ENCODE data around the gene STUB1.

The STUB1 gene

GRCh38 chr16:644556-644955, 35.7 kb upstream of the STUB1 start:
- DNase-seq (ENCODE audit: low spot score): no peak

DNA sequence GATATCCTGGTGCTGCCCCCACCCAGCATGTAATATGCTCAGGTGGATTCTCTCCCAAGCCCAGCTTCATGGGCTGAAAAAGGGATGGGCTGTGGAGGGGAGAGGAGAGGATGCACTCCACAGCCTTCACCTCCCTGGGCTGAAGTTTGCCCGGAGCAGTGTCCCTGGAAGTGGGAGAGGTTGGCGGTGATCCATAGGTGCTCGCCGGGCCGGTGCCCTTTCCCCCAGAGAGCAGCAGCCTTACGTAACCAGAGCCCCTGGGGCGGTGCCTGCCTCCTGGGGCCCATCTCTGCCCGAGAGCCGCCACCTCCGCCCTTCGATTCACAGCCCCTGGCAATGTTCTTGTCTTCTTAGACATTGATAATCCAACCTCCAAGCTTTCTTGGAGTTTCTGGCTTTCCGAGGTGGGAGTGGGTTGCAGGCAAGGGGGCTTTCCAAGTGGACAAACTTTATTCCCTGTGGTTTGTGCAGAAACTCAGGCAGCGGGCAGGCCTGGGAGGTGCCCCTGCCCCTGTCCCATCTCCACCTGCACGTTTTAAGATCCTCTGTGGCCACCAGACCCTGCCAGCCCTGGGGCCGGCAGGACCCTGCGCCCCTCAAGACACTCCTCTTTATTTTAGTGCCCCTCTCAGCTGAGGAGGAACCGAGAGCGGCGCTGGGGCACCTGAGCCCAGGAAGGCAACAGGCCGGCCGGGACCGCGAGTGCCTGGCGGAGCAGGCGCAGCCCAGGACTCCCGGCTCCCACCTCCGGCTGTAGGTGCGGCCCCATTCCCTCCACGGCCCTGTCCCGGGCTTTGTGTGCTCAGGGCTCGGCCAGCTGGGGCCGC, 34.1 kb upstream of the STUB1 start:
- no peak for DNase-seq (ENCODE audit: low spot score)

GRCh38 chr16:646679-647172, 33.5 kb upstream of the STUB1 start:
- no peak for DNase-seq (ENCODE audit: low spot score)

DNA sequence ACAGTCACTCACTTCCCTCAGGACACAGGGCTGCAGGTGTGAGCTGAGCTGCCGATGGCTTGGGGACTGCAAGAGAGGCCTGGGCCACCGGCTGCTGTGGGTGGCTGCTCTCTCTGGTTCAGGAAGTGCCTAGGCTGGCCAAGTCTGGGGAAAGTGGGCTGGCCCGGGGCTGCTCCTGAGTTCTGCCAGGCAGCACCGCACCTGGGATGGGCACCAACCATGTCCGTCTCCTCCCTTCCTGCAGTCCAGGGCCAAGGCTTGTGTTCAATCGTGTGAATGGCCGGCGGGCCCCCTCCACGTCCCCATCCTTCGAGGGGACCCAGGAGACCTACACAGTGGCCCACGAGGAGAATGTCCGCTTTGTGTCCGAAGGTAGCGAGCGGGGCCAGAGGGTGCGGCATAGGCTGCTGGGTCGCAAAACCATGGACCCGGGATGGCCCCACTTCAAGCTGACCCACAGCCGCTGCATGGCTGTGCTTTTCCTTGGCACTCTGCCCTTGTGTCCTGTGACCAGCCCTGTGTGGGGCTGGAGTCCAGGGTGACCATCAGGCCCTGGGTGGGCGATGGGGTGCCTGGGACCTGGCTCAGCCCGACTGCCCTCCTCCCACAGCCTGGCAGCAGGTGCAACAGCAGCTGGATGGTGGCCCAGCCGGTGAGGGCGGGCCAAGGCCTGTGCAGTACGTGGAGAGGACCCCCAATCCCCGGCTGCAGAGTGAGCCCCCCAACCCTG, 32.9 kb upstream of the STUB1 start:
- no peak for DNase-seq (ENCODE audit: low spot score)

DNA sequence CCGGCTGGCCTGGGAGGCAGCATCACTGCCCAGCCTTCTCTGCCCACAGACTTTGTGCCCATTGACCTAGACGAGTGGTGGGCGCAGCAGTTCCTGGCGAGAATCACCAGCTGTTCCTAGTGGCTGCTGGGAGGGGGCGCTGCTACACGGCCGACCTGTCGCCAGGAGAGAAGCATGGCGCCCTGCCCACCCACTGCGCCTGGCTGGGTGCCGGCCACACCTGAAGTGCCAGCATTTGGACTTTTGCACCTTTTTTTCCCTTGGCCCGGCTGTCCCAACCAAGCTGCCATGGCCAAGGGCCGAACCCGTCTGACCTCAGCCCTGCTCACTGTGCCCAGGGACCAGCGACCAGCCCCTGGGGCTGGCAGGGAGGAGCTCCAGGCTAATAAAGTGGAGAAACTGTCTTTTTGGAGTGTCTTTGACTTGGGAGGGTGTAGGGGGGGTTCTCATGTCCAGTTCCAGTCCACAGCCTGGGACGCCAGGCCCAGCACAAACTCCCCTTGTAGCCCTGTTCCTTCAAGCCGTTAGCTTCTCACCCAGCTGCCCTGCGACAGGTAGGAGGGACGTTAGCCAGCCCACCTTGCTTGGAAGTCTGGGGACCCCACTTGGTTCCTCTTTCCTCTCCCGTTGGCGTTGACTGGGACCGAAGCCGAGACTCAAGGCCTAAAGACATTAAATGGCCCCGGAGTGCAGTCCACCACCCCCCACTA, 32.0 kb upstream of the STUB1 start:
- DNase-seq (ENCODE audit: low spot score): no peak

DNA sequence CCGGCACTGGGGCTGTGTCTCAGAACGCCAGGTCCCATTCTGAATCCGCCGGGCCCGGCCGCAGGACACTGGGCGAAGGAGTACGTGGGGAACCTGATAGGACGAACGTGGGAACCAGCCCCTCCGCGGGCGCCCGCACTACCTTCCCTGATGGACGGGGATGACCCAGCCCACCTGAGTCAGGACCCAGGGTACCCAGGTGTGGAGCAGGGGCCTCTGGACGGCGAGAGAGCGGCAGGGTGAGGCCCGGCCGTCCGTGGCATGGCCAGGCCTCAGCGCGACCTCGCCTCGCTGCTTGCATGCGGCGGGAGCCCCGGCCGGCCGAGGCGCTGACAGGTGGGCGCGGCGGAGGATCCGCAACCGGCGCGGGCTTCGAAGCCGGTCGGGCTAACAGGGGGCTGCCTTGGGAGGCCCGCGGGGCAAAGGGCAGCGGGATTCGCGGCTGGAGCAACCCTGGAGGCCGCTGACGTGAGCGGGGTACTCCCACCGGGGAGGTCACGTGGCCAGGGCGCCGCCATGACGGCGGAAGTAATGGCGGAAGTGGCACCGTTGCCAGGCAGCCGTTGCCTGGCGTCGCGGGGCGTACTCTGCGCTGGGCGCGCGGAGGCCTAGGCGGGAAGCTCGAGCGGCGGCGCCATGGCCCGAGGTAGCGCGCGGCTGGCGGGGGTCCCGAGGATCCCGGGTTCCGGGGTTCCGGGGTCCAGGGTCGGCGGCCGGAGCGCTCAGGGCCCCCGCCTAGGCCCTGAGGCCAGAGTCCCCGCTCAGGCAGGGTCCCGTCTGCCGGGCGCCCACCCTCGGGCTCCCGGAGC, 31.2 kb upstream of the STUB1 start, which contains the start of gene WDR90:
Gene WDR90 (plus strand): TSS at position 585 of the 809 bp plus-strand sequence. CDS start 52 bp downstream, at position 637.
- DNase-seq (ENCODE audit: low spot score): peak; percentile 89

GRCh38 chr16:649631-650030, 30.6 kb upstream of the STUB1 start:
- no peak for DNase-seq (ENCODE audit: low spot score)

- no peak for DNase-seq (ENCODE audit: low spot score)
Measured at GRCh38 chr16:651844-652243, 28.4 kb upstream of the STUB1 start.

DNA sequence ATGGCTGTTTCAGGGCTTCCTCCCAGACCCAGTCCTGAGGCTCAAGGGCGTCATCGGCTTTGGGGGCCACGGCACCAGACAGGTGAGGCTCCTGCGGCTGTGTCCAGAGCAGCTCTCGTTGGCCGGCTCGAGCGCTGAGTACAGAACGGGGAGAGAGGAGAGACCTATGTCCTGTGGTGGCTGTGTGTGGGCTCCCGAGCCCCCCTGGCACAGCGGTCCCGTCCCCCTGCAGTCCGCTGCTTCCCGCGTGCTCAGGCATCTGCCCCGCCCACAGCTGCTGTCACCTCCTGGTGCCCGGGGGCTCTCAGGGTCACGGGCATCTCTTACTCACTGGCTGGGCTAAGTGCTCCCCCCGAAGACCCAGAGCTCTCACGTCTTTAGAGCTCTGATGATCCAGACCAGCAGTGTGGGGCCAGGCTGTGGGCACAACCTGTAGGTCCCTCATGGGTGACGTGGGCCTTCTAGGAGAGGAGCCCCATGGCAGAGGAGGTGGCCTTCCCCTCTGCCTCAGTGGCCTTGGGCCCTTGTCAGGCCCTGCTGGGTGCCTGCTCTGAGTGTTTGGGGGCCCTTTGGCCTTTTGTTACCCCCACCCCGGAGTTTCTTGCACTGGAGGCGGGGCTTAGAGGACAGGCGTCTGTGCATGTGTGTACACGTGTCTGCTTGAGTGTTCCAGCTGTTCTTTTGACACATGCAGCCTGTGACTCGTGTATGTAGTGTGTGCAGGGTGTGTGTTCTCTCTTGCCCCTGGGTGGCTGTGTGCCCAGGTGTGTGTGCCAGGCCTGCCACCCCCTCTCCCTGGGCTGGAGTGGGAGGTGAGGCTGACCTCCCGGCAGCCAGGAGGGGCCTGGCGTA, 27.5 kb upstream of the STUB1 start:
- DNase-seq (ENCODE audit: low spot score): no peak

DNA sequence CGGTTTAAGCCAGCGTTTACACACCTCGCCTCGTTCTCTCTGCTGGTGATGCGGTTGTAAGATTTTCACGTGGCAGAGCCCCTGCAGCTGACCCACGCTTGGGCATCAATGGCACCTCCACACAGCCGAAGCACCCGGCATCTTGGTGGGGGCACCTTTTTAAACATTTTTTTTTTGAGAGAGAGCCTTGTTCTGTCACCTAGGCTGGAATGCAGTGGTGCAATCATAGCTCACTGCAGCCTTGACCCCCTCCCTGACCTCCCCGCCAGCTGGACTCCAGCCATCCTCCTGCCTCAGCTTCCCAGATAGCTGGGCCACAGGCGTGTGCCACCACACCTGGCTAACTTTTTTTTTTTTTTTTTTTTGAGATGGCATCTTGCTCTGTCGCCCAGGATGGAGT, 26.2 kb upstream of the STUB1 start:
- DNase-seq (ENCODE audit: low spot score): no peak

GRCh38 chr16:657487-657886, 22.7 kb upstream of the STUB1 start:
- no peak for DNase-seq (ENCODE audit: low spot score)

DNA sequence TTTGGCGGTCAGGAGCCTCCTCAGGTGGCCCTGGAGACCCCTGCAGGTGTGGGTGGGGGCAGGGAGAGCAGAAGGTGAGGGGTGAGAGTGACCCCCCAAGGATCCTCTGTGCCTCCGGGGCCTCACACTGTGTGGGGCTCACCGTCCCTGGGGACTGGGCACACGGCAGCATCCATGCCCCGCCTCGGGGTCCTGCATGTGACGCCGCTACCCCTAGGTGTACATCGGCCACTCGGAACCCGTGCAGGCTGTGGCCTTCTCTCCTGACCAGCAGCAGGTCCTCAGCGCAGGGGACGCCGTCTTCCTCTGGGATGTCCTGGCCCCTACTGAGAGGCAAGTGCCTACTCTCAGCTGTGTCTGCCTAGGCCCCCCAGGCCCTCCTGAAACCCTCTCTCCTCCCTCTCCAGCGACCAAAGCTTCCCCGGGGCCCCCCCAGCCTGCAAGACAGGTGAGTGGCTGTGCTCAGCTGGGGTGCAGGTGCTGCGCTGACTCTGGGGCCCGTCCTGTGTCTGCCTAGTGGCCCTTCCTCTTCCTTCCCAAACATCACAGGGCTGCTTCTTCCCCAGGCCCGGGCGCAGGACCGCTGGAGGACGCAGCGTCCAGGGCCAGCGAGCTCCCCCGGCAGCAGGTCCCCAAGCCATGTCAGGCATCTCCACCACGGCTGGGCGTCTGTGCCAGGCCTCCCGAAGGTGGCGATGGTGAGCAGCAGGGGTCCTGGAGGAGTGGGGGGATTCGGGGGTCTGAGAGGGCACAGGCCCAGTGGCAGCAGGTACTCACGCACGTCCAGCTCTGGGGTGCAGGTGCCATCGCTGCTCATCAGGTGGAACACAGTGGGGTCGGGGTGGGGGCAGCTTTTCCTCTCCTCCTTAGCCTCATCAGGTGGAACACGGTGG, 21.3 kb upstream of the STUB1 start:
- no peak for DNase-seq (ENCODE audit: low spot score)

- DNase-seq (ENCODE audit: low spot score): no peak
Measured at GRCh38 chr16:659618-660017, 20.6 kb upstream of the STUB1 start.

GRCh38 chr16:660132-660458, 20.1 kb upstream of the STUB1 start:
- DNase-seq (ENCODE audit: low spot score): no peak

GRCh38 chr16:660459-661183, 19.6 kb upstream of the STUB1 start:
- peak; percentile 88 for DNase-seq (ENCODE audit: low spot score)

GRCh38 chr16:661184-661821, 18.9 kb upstream of the STUB1 start:
- DNase-seq (ENCODE audit: low spot score): no peak

GRCh38 chr16:662095-662494, 18.1 kb upstream of the STUB1 start:
- DNase-seq (ENCODE audit: low spot score): no peak

GRCh38 chr16:662597-662996, 17.6 kb upstream of the STUB1 start:
- DNase-seq (ENCODE audit: low spot score): no peak

DNA sequence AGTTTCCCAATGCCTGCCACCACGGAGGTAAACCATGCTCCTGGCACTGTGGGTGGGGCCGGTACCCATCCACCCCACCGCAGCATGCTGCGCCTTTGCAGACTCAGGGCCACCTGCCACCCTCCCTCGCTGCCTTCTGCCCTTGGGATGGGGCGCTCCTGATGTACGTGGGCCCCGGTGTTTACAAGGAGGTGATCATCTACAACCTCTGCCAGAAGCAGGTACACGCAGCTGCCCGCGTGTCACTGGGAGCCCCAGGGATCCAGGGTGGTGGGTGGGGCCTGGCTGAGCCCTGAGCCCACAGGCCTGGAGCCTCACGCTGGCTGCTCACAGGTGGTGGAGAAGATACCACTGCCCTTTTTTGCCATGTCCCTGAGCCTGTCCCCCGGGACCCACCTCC, 13.6 kb upstream of the STUB1 start:
- DNase-seq (ENCODE audit: low spot score): no peak
